Neural cell (in vitro differentiated cells): Measurements from ENCODE around the gene PIAS1.

Experiments
- CTCF ChIP-seq: fragments of 450-650 bp; IDR thresholded peaks from 2 replicates; pipeline ENCODE4 v1.5.1; 2014; ENCODE audit warnings: antibody characterized with exemption, mild to moderate bottlenecking, moderate library complexity; ENCODE audit not compliant: poor library complexity, severe bottlenecking
- EP300 ChIP-seq: fragments of 450-650 bp; conservative IDR thresholded peaks from 2 replicates; pipeline ENCODE4 v1.6.1; 2014; ENCODE audit warnings: antibody characterized with exemption, mild to moderate bottlenecking, moderate library complexity; ENCODE audit not compliant: poor library complexity, severe bottlenecking
- EZH2 ChIP-seq: fragments of 200-600, 300-800 bp; shearing (Covaris generic), sonication (generic); IDR thresholded peaks from 2 replicates; pipeline ENCODE4 v1.6.1; 2014; ENCODE audit warnings: antibody characterized with exemption, low read length, borderline replicate concordance, mild to moderate bottlenecking; ENCODE audit not compliant: insufficient read depth, poor library complexity, severe bottlenecking
- MXI1 ChIP-seq: fragments of 450-650 bp; conservative IDR thresholded peaks from 2 replicates; pipeline ENCODE4 v1.6.1; 2014; ENCODE audit warnings: antibody characterized with exemption, mild to moderate bottlenecking; ENCODE audit not compliant: poor library complexity, severe bottlenecking
- POLR2AphosphoS5 ChIP-seq: IDR thresholded peaks from 2 replicates; pipeline ENCODE4 v1.6.1; 2012
- RAD21 ChIP-seq: fragments of 450-650 bp; conservative IDR thresholded peaks from 2 replicates; pipeline ENCODE4 v1.6.1; 2014; ENCODE audit warnings: antibody characterized with exemption, mild to moderate bottlenecking, moderate library complexity
- SMC3 ChIP-seq: fragments of 450-650 bp; conservative IDR thresholded peaks from 2 replicates; pipeline ENCODE4 v1.6.1; 2014; ENCODE audit warnings: antibody characterized with exemption, mild to moderate bottlenecking, moderate library complexity; ENCODE audit not compliant: poor library complexity
- TAF1 ChIP-seq: IDR thresholded peaks from 2 replicates; pipeline ENCODE4 v1.6.1; 2012; ENCODE audit warnings: low read depth
- TF ChIP-seq, protein P1 (sequence below): IDR thresholded peaks from 2 replicates; pipeline ENCODE4 v1.6.1; 2012; ENCODE audit warnings: borderline replicate concordance

GRCh38 chr15:68220967-68221366, 166.9 kb downstream of the PIAS1 start:
- TF ChIP-seq EZH2 (no peak), CTCF (no peak), SMC3 (no peak), EP300 (no peak), TAF1 (no peak), POLR2AphosphoS5 (no peak), MXI1 (no peak), RAD21 (no peak)
- TF ChIP-seq, protein P1, sequence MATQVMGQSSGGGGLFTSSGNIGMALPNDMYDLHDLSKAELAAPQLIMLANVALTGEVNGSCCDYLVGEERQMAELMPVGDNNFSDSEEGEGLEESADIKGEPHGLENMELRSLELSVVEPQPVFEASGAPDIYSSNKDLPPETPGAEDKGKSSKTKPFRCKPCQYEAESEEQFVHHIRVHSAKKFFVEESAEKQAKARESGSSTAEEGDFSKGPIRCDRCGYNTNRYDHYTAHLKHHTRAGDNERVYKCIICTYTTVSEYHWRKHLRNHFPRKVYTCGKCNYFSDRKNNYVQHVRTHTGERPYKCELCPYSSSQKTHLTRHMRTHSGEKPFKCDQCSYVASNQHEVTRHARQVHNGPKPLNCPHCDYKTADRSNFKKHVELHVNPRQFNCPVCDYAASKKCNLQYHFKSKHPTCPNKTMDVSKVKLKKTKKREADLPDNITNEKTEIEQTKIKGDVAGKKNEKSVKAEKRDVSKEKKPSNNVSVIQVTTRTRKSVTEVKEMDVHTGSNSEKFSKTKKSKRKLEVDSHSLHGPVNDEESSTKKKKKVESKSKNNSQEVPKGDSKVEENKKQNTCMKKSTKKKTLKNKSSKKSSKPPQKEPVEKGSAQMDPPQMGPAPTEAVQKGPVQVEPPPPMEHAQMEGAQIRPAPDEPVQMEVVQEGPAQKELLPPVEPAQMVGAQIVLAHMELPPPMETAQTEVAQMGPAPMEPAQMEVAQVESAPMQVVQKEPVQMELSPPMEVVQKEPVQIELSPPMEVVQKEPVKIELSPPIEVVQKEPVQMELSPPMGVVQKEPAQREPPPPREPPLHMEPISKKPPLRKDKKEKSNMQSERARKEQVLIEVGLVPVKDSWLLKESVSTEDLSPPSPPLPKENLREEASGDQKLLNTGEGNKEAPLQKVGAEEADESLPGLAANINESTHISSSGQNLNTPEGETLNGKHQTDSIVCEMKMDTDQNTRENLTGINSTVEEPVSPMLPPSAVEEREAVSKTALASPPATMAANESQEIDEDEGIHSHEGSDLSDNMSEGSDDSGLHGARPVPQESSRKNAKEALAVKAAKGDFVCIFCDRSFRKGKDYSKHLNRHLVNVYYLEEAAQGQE: no peak
